NCI-H748 (cell line): ENCODE data around the gene CHCHD1.
A peak's percentile ranks its signal among the peaks of the same experiment; 100 is the strongest.
"Not testable (repeated sequence)": the region's sequence is repeated elsewhere in the genome, so short reads cannot be mapped to it uniquely, and the experiment has no call there.

ENCODE experiments used
- DNase-seq: peaks from one replicate; lab custom pipeline; 2025; ENCODE audit not compliant: unreplicated experiment; lab: John Stamatoyannopoulos, UW

CHCHD1 gene

DNA sequence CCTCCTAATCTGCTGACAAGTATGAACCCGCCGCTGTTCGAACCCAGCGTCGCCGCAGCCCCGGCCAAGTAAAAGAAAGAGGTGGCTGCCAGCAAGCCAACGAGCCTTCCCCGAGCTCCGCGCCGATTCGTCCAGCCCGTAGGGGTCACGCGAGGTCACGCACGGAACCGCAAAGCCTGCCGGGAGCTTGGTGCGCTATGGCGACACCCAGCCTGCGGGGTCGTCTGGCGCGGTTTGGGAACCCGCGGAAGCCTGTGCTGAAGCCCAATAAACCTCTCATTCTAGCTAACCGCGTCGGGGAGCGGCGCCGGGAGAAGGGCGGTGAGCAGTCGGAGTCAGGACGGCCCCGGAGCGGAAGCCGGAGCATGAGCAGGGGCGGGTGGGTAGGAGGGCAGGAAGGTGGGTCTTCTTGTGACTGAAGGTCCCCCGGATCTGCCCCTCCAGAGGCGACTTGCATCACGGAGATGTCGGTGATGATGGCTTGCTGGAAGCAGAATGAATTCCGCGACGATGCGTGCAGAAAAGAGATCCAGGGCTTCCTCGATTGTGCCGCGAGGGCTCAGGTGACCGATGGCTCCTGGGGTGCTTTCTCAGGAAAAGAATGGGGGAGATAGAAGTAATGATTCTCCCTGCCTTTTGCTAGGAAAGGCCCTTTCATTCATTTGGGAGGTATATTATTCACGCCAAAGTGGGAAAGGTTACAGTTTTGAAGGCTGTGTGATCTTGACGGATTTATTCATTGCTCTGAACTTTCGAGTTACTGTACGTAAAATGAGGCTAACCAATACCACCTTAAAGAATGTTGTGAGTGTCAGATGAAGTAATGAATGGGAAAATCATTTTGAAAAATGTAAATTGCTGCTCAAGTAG is at the start of gene CHCHD1:
CHCHD1 (plus strand) TSS at position 170 of the 870 bp plus-strand sequence; CDS start at position 198, 28 bp downstream.
- DNase-seq, result peak; percentile 84

DNA sequence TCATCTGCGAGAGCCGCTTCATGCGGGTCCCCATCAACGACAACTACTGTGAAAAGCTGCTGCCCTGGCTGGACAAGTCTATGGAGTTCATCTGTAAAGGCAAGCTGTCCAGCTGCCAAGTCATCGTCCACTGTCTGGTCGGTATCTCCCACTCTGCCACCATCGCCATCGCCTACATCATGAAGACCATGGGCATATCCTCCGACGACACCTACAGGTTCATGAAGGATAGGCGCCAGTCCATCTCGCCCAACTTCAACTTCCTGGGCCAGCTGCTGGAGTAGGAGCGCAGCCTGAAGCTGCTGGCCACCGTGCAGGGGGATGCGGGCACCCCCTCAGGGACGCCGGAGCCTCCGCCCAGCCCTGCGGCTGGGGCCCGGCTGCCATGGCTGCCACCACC is 49.4 kb upstream of the CHCHD1 start:
- DNase-seq, result no peak

DNA sequence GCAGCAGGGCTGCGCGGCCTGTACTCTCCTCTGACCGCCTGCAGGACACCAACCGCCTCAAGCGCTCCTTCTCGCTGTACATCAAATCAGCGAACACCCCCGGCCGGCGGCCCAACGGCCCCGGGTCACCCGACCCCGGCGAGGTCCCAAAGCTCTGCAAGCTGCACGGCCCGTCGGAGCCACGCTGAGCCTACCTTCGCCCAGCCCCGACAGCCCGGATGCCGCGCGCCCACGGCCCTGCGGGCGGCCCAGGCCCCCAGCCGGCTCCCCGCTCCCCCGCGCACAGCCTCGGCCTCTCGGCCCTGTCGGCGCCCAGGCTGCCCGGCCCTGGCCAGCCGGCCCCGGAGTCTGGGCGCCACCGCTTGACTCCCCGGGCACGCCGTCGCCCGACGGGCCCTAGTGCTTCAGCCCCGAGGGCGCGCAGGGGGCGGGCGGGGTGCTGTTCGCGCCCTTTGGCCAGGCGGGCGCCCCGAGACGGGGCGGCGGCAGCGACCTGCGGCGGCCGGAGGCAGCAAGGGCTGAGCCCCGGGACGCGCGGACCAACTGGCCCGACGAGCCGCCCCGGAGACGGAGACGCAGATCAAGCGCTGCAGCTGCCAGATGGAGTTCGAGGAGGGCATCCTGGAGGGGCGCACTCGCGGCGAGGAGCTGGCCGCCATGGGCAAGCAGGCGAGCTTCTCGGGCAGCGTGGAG is 48.8 kb upstream of the CHCHD1 start:
- no peak for DNase-seq

DNA sequence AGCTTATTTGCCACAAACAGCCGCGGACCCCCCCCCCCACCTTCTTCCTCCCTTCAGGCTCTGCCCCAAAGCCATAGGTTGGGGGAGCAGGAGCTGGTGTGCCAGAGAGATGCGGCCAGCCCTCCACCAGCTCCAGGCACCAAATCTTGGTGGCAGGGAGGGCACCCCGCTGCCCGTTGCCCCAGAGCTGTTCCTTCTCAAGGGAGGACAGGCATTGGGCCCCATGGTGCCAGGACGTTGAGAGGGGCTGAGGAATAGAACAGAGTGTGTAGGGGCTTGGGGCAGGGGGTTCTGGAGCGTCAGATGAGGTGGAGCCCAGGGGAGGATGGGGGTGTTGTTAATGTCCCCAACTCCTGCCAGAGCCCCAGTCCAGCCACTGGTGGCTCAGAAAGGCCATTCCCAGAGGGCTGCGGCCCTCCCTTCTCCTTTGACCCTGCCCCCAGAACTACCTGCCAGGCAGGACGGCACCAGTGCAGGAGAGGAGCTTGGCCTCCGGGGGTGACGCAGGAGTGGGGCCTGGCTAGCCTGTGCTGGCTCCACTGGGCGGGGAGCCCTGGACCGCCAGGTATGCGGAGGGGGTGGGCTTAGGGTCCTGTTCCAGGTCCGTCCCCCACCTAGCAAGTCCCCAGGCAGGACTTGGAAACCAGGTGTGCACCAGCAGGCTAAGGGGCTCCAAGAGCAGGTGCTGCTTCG is 47.7 kb upstream of the CHCHD1 start:
- no peak for DNase-seq

DNA sequence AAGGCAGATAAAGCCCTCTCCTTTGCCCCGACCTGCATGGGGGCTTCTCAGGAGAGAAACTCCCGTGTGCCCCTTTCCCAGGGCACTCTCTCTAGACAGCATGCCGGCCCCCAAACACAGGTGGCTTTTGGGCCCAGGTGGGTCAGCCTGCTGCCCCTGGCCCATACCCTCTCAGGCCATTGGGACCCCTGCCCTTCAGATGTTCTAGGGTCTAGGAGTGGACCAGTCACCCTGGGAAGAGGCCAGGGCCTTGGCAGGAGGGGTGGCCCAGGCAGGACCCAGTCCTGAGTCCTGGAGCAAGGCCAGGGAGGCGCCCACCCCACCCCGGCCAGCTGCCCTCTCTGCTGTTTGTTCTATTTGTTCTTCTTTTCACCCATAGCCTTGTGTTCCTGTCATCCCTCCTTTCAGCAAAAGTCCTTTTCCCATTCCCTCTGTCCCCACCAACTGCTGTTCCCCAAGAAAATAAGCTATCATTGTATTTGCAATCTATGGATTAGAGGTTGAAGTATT is 47.0 kb upstream of the CHCHD1 start:
- DNase-seq, result no peak

DNA sequence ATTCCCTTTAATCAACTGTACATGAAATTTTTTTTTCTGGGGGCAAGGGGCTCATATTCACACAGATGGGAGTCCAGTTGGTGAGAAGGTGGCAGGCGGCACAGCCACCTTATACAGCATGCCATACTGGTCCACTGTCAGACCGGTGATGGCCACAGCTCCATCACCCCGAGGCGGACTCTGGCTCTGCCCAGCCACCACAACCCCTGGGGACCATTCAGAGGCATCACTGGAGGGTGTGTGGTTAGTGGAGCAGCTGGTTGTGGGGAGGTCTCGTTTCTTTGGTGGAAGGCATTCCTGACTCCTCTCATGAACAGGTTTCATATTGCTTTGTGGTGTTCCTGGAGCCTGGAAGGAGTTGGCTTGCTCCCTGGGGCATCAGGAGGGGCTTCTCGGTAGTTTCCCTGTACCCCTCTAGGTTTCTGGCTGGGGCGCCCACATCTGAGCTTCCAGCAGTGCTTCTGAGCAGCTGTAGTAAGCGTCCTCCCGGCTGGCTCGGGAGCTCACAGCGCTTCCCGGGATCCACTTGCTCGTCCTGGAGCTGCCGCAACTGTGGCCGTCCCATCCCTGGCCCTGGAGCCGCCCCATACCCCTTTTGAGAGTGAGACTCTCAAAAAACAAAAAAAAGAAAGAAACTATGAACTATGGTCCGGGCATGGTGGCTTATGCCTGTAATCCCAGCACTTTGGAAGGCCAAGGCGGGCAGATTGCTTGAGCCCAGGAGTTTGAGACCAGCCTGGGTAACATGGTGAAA is 41.2 kb upstream of the CHCHD1 start:
- DNase-seq, result not testable (repeated sequence)

DNA sequence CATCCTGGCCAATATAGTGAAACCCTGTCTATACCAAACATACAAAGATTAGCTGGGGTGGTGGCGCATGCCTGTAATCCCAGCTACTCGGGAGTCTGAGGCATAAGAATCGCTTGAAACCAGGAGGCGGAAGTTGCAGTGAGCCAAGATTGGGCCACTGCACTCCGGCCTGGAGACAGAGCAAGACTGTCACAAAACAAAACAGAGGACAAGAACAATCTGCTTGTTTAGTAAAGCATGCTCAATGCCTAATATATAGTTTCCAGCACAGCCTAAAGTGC is 39.5 kb upstream of the CHCHD1 start:
- no peak for DNase-seq

DNA sequence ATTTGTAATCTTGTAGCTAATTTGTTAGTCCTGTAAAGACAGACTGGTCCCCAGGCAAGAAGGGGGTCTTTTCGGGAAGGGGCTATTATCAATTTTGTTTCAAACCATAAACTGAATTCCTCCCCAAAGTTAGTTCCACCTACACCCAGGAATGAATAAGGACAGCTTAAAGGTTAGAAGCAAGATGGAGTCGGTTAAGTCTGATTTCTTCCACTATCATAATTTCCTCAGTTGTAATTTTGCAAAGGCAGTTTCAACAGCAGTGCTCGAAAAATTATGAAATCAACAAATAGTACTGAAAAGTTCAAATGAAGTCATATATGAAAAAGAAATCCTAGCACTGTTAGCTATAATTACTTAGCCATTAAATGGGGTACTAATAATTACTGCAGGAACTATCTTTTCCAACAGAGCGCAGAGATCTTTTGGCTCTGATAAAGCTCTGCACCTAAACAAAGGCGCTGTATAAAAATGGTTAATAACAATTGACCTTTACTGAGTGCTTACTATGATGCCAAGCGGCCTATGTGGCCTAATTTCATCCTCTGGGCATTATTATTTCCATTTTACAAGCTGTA is 38.4 kb upstream of the CHCHD1 start:
- DNase-seq, result no peak

DNA sequence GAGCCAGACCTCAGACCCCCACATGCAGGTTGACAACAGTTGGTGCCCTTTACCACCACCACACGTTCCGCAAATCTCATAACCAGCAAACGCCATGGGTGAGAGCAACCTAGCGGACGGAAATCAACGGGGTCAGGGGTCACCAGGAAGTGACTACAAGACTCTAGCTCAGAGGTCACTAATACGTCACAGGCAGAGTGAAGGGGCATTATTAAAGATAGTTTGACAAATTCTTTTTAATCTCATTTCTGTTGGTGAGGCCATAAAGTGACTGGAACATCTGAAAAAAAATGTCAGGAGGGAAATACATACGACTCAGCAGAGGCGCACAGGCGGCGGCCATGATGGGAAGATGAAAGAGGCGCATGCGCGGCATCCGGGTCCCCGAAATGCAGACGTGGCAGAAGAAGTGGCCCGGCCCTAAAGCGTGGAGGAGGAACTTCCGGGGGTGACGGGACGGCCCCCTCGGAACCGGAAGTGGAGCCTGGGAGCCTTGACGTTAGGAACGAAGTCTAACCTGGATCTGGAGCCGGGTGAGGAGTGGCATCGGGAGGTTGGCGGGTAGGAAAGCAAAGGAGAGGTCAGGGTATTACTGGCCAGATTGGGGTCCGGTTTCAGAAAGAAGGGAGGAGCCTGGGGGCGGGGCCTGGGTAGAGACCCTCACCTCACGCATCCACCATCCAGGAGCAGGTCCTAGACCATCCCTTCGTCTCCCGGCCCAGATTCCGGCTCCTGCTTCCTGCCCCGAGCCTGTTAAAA is 37.8 kb upstream of the CHCHD1 start, which contains the start of gene SEC24C:
SEC24C (plus strand) TSS at position 468 of the 759 bp plus-strand sequence. CDS start 2,461 bp downstream, outside the sequence.
- peak; percentile 92 for DNase-seq

DNA sequence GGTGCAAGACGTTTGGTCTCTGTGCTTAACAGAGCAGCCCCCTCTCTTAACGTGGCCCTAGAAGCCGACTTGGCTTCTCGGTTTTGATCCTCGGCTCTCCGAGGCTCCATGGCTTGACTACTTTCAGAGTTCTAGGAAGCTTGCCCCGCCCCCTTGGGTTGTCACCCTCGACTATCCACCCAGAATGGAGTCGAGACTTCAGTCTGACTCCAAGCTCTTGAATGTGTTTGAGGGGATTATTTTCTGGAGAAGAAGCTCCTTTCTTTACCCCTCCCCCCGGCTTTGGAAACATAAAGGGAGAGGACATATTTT is 37.2 kb upstream of the CHCHD1 start:
- peak; percentile 49 for DNase-seq

DNA sequence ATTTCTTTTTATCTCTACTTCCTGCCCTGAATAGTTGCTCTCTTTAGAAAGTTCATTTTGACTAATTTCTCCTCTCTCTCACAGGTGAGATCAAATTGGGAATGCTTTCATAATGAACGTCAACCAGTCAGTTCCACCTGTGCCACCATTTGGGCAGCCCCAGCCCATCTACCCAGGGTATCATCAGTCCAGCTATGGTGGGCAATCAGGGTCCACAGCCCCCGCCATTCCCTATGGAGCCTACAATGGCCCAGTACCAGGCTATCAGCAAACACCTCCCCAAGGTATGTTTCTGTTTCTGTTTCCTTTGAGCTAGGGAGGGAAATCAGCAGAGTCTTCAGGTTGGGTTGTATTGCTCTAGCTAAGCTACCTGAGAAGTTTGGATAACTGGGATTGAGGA is 35.1 kb upstream of the CHCHD1 start:
- DNase-seq, result no peak

DNA sequence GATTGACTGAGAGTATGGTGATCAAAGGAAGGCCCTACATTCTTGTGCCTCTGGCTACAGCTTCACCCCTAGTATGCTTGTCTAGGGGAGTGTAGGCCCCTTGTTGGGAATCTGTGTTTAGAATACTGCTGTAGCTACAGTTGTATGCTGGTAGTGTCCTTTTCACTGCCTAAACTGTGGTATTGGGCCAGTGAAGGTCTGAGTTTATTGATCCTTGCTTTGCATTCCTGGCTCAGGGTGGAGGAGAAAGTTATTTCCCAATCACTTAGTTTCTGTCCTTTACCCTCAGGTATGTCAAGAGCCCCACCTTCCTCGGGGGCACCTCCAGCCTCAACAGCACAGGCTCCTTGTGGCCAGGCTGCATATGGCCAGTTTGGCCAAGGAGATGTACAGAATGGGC is 31.0 kb upstream of the CHCHD1 start:
- DNase-seq, result no peak

DNA sequence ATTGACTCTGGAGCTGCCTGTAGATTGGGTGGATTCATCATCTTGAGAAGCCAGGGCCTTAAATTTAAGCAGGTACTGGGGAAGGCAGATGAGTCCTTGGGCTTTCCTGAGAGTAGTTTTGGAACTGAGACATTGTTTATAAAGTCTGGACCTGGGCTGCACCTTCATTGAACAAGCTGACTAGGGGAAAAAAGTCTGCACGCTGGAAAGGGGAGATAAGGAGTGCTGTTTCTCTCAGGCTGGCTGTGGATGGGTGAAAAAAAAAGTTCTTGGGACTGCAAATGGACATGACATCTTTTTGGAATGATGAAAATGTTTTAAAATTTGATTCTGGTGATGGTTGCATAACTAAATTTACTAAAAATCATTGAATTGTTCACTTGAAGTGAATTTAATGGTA is 25.7 kb upstream of the CHCHD1 start:
- no peak for DNase-seq

DNA sequence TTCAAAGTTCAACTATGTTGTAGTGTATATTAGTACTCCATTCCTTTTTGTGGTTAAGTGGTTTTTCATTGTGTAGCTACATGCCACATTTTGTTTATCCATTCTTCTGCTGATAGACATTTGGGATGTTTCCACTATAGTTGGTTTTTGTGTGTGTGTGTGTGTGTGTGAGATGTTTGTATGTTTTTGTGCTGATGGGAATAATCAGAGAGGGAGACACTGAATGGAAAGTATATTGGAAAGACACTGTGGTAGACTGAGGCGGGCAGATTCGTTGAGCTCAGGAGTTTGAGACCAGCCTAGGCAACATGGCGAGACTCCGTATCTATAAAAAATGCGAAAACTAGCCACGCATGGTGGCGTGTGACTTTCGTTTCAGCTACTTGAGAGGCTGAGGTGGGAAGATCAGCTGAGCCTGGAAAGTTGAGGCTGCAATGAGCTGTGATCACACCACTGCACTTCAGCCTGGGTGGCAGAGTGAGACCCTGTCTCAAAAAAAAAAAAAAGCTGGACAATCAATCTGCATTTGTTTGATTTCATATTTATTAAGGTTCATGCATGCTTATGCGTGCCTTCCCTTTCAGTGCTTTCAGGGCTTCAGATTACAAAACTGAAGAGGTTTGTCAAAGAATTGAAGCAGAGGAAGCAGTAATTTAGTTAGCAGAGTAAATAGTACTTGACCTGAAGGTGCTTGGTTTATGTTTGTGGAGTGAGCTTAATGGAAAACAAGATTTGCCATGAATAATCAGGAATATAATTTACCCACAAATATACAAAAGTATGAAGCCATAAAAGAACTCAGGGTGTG is 22.9 kb upstream of the CHCHD1 start:
- peak; percentile 67 for DNase-seq

DNA sequence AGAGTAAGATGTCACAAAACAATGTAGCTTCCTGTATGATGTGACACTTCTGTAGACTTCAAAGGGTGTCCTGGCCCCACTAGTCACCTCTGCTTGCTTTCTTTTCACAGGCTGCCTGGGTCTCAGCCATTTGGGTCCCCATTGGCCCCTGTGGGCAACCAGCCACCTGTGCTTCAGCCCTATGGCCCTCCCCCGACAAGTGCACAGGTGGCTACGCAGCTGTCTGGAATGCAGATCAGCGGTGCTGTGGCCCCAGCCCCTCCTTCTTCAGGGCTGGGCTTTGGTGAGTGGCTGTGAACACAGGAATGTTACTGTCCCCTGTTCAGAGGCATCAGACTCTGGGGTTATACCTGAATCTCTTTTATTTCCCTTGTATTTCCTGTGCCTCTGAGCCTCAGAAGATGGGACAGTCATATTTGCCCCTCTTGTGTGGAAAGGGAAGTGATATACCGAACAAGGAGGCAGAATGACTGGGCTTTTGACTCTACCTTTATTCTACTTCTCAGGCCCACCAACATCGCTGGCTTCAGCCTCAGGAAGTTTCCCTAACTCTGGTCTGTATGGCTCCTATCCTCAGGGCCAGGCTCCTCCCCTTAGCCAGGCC is 22.2 kb upstream of the CHCHD1 start:
- DNase-seq, result peak; percentile 69

DNA sequence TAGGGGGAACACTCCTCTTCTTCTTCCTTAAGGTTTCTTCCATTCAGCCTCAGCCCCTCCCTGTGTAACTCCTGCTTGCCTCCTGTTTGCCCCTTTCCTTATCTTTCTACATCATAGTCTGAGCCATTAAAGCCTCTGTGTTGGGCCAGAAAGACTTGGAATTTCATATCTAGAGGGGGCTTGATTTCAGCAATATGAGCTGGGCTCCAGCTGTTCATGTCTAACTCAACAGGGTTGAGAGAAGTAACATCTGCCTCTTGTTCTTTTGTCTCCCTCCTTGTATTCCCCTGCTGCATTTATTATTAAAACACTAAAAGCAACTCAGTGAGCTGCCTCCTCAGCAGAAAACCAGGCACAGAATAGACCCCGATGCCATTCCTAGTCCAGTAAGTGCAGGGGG is 20.1 kb upstream of the CHCHD1 start:
- no peak for DNase-seq

DNA sequence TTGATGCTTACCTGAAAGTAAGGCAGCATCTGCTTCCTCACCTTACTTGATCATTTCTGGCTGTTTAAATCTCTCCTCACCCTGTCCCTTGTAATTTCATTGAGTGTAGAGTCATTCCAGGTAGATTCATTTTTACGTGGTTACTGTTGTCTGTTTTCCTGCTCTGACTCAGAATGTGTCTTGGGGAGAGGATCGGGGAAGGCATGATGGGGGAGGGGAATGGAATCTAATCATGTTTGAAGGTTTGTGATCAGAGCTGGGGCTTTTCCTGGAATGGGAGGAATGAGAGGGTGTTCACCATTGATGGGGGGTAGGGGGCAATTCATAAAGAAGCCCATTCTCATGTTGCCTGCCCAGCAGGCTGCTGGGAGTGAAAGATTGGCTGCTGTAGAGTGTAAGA is 18.9 kb upstream of the CHCHD1 start:
- DNase-seq, result no peak

DNA sequence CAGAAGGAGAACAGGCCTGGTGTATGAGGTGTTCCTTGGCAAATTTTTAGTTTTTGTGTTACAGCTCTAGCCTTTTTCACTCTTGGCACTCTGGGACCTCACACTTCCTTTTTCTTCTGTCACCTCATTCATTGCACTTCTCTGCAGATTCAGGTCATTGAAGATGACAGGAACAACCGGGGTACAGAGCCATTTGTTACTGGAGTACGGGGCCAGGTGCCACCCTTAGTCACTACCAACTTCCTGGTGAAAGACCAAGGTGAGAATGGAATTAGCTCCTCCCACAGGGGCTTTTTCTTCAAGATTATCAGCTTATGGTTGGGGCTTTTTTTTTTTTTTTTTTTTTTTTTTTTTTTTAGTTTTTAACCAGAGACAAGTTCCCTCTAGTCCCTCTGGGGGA is 18.5 kb upstream of the CHCHD1 start:
- no peak for DNase-seq

DNA sequence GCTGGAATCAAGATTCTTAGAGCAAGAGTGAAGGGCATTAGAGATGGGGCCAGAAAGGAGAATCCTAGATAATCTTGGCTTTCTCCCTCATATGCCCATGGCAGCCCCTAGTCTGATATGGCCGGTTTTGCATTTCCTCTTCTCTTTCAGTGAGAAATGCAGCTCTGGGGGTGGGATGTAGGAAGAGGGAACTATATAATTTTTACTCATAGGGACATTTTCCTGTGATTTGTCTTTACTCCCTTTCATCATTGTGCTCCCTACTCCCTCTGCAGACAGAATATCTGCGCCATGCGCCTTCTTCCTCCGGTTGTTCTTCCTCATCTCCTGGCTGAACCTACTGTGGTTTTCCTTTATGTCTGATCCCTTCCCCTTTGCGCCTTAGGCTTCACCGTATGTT is 16.8 kb upstream of the CHCHD1 start:
- DNase-seq, result no peak
